Vagina (tissue), 2 donors: ENCODE results near the gene STX10.

Source experiments
- CTCF ChIP-seq, 3 experiments: fragments of 450-650 bp in 2 of 3; fragments of 200-600 bp in 1 of 3; sonication (generic) in 1 of 3; IDR thresholded peaks; one replicate each; pipeline ENCODE4 v1.5.1; 2017 to 2019; ENCODE audit warnings: antibody characterized with exemption in 3 of 3, mild to moderate bottlenecking in 2 of 3, moderate library complexity in 2 of 3
- POLR2A ChIP-seq, 2 donors: fragments of 450-650 bp; IDR thresholded peaks; one replicate each; pipeline ENCODE4 v1.6.1; 2017; ENCODE audit warnings: antibody characterized with exemption in 2 of 2, mild to moderate bottlenecking in 2 of 2, moderate library complexity in 2 of 2
- POLR2AphosphoS5 ChIP-seq, 2 donors: sonication (generic); formaldehyde crosslinking; IDR thresholded peaks; one replicate each; pipeline ENCODE4 v1.9.0; 2017; ENCODE audit warnings: antibody characterized with exemption in 2 of 2, mild to moderate bottlenecking in 2 of 2, low read depth in 1 of 2; ENCODE audit not compliant: insufficient read depth in 1 of 2

- TF ChIP-seq POLR2AphosphoS5 (IDR thresholded peaks at IDR 0.05; ENCODE audit: insufficient read depth in 1 of 2, low read depth in 1 of 2) (no peak), CTCF (IDR thresholded peaks at IDR 0.05) (no peak), POLR2A (IDR thresholded peaks at IDR 0.05) (no peak)
Measured at GRCh38 chr19:13187419-13187818, 37.2 kb upstream of the STX10 start.
